Measurements from ENCODE around the gene FRY.

FRY gene

GRCh38 chr13:32232263-32232662, 200.7 kb downstream of the FRY start:
- no peak overlapping the region for H3K4me3 ChIP-seq (replicated peaks; ENCODE audit: insufficient read depth, low read length)
- DNase-seq (ENCODE audit: low read depth in 1 of 2, low spot score in 1 of 2), result no peak
- H3K27me3 ChIP-seq (ENCODE audit: insufficient read depth, poor library complexity, severe bottlenecking), result no peaks in the 10 kb centered on the region
- TF ChIP-seq CTCF (IDR thresholded peaks at IDR 0.05; ENCODE audit: insufficient read depth, low read length), result no peak
- TF ChIP-seq GABPA (IDR thresholded peaks at IDR 0.05; ENCODE audit: low read depth), result no peak
- no peak for TF ChIP-seq SPI1 (IDR thresholded peaks at IDR 0.05; ENCODE audit: borderline replicate concordance, low read depth)
- TF ChIP-seq REST (IDR thresholded peaks at IDR 0.05; ENCODE audit: insufficient replicate concordance, low read depth), result no peak
- TF ChIP-seq POLR2AphosphoS5 (IDR thresholded peaks at IDR 0.05; ENCODE audit: low read depth), result no peak
- H3K27ac ChIP-seq (replicated peaks), result no peak overlapping the region

- no peak for DNase-seq (ENCODE audit: low read depth in 1 of 2, low spot score in 1 of 2)
- H3K4me3 ChIP-seq (replicated peaks; ENCODE audit: insufficient read depth, low read length), result no peak overlapping the region
- no peak for TF ChIP-seq SPI1 (IDR thresholded peaks at IDR 0.05; ENCODE audit: borderline replicate concordance, low read depth)
- no peak for TF ChIP-seq CTCF (IDR thresholded peaks at IDR 0.05; ENCODE audit: insufficient read depth, low read length)
- no peak for TF ChIP-seq REST (IDR thresholded peaks at IDR 0.05; ENCODE audit: insufficient replicate concordance, low read depth)
- no peak for TF ChIP-seq POLR2AphosphoS5 (IDR thresholded peaks at IDR 0.05; ENCODE audit: low read depth)
- TF ChIP-seq GABPA (IDR thresholded peaks at IDR 0.05; ENCODE audit: low read depth), result no peak
- no peaks in the 10 kb centered on the region for H3K27me3 ChIP-seq (ENCODE audit: insufficient read depth, poor library complexity, severe bottlenecking)
- H3K27ac ChIP-seq (replicated peaks), result no peak overlapping the region
Measured at GRCh38 chr13:32233062-32233461, 201.5 kb downstream of the FRY start.

GRCh38 chr13:32234914-32235313, 203.3 kb downstream of the FRY start:
- TF ChIP-seq REST (IDR thresholded peaks at IDR 0.05; ENCODE audit: insufficient replicate concordance, low read depth), result no peak
- no peak for TF ChIP-seq SPI1 (IDR thresholded peaks at IDR 0.05; ENCODE audit: borderline replicate concordance, low read depth)
- no peak for TF ChIP-seq GABPA (IDR thresholded peaks at IDR 0.05; ENCODE audit: low read depth)
- no peak for TF ChIP-seq POLR2AphosphoS5 (IDR thresholded peaks at IDR 0.05; ENCODE audit: low read depth)
- TF ChIP-seq CTCF (IDR thresholded peaks at IDR 0.05; ENCODE audit: insufficient read depth, low read length), result no peak
- Histone ChIP-seq H3K27me3 (ENCODE audit: insufficient read depth, poor library complexity, severe bottlenecking) (no peaks in the 10 kb centered on the region), H3K4me3 (replicated peaks; ENCODE audit: insufficient read depth, low read length) (no peak overlapping the region), H3K27ac (replicated peaks) (no peak overlapping the region)
- DNase-seq (ENCODE audit: low read depth in 1 of 2, low spot score in 1 of 2), result no peak

Measured in HL-60 (cell line).